DOHH2 (cell line): ENCODE results near the gene TECR.

Source experiments
- EZH2phosphoT487 ChIP-seq: fragments of 200-600 bp; sonication (generic); IDR thresholded peaks from 2 replicates; pipeline ENCODE4 v1.6.1; 2017; ENCODE audit warnings: borderline replicate concordance, mild to moderate bottlenecking, antibody characterized with exemption, low read length, moderate library complexity, mixed read lengths
- TF ChIP-seq, protein P1 (sequence below): fragments of 200-600 bp; sonication (generic); IDR thresholded peaks from one replicate; pipeline ENCODE4 v1.5.1; 2014; ENCODE audit warnings: antibody characterized with exemption, mild to moderate bottlenecking, low read depth, low read length; ENCODE audit not compliant: poor library complexity, severe bottlenecking

DNA sequence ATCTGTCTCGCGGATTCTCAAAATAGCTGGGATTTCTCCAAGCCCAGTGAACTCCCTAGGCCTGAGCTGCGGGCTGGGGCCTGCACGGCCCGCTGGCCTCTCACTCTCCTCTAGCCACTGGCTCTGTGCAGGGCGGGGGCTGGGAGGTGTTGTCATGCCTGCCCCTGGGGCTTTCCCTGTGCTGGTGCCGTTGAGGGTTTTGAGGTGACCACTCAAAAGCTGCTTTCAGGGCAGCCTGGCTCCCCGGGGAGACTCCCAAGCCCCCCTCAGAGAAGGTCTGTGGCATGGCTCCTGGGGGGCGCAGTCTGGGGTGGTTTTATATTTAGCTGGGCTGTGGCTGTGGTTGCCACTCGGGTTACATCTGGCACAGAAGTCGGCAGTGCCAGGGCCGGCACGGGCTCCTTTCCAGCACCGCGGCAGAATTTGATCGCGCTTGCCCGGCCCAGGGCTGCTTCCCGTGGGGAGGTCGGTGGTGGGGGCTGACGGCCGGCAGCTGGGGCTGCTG lies 32.5 kb downstream of the TECR start:
- TF ChIP-seq, protein P1, sequence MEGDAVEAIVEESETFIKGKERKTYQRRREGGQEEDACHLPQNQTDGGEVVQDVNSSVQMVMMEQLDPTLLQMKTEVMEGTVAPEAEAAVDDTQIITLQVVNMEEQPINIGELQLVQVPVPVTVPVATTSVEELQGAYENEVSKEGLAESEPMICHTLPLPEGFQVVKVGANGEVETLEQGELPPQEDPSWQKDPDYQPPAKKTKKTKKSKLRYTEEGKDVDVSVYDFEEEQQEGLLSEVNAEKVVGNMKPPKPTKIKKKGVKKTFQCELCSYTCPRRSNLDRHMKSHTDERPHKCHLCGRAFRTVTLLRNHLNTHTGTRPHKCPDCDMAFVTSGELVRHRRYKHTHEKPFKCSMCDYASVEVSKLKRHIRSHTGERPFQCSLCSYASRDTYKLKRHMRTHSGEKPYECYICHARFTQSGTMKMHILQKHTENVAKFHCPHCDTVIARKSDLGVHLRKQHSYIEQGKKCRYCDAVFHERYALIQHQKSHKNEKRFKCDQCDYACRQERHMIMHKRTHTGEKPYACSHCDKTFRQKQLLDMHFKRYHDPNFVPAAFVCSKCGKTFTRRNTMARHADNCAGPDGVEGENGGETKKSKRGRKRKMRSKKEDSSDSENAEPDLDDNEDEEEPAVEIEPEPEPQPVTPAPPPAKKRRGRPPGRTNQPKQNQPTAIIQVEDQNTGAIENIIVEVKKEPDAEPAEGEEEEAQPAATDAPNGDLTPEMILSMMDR, result no peak
- no peak for TF ChIP-seq EZH2phosphoT487
